H1 (cell line): ENCODE results near the gene HSFX2. TPM values are rescaled to one million over a fixed set of nuclear protein-coding genes. Genes with fewer than 3 reads are reported as not detected.

Experiments
- CTCF ChIA-PET: fragments of 300-600 bp; sonication (Branson Sonifier 250); formaldehyde crosslinking; loops from one replicate; lab custom pipeline; 2021; ENCODE audit not compliant: partially characterized antibody; lab: Charles Lee
- POLR2A ChIA-PET: fragments of 300-600 bp; sonication (Branson Sonifier 250); formaldehyde crosslinking; loops from one replicate; lab custom pipeline; 2021; ENCODE audit warnings: inconsistent platforms; ENCODE audit not compliant: partially characterized antibody; lab: Charles Lee
- DNase-seq, 2 experiments: peaks; one replicate each; pipeline versions ENCODE4 v3.0.0 to v3.0.0-alpha.2; 2010 to 2022; ENCODE audit warnings: low spot score in 2 of 2, low read depth in 1 of 2, mixed read lengths in 1 of 2
- FAIRE-seq: peaks from 2 replicates; lab custom pipeline; 2011; peaks lifted over from hg19 to GRCh38; lab: Jason Lieb, UNC
- H2AFZ ChIP-seq: 2 replicates; pipeline ENCODE4 v1.8.1; 2012; ENCODE audit warnings: low read length, inconsistent platforms
- H2AK5ac ChIP-seq: 2 replicates; pipeline ENCODE4 v1.6.1; 2013; ENCODE audit warnings: low read depth, low read length
- H2BK120ac ChIP-seq: replicated peaks from 2 replicates; pipeline ENCODE3; 2013; ENCODE audit warnings: low read depth, low read length, inconsistent platforms
- H2BK12ac ChIP-seq: 2 replicates; pipeline ENCODE4 v1.6.1; 2013; ENCODE audit warnings: low read depth, low read length
- H2BK15ac ChIP-seq: 2 replicates; pipeline ENCODE4 v1.6.1; 2013; ENCODE audit warnings: low read length
- H2BK20ac ChIP-seq: 2 replicates; pipeline ENCODE4 v1.6.1; 2013; ENCODE audit warnings: low read length
- H2BK5ac ChIP-seq: 2 replicates; pipeline ENCODE4 v1.6.1; 2013; ENCODE audit warnings: low read depth, low read length
- H3K14ac ChIP-seq: 2 replicates; pipeline ENCODE4 v1.6.1; 2013; ENCODE audit warnings: inconsistent platforms; ENCODE audit not compliant: insufficient read length
- H3K18ac ChIP-seq: 2 replicates; pipeline ENCODE4 v1.6.1; 2013; ENCODE audit warnings: low read length; ENCODE audit errors: extremely low read depth
- H3K23ac ChIP-seq: 2 replicates; pipeline ENCODE4 v1.6.1; 2013; ENCODE audit warnings: inconsistent platforms; ENCODE audit not compliant: insufficient read length
- H3K23me2 ChIP-seq: 2 replicates; pipeline ENCODE4 v1.6.1; 2013; ENCODE audit warnings: low read depth, low read length
- H3K27ac ChIP-seq: 2 replicates; pipeline ENCODE4 v1.6.1; 2011; ENCODE audit warnings: low read depth, low read length, inconsistent platforms
- H3K27me3 ChIP-seq, 4 experiments: replicated peaks in 1 of 4; 1 replicate in 1 of 4; 2 replicates in 3 of 4; pipeline versions ENCODE4 v1.6.1 to v1.8.1; 2011 to 2013; ENCODE audit warnings: low read length in 3 of 4, mild to moderate bottlenecking in 3 of 4, inconsistent platforms in 2 of 4, mixed read lengths in 2 of 4, moderate library complexity in 1 of 4; ENCODE audit not compliant: control insufficient read depth in 3 of 4, insufficient read depth in 3 of 4; ENCODE audit errors: extremely low read depth in 1 of 4
- H3K36me3 ChIP-seq, 4 experiments: 2 replicates each; pipeline versions ENCODE4 v1.6.1 to v1.8.1; 2011 to 2013; ENCODE audit warnings: mild to moderate bottlenecking in 4 of 4, low read length in 3 of 4, moderate library complexity in 2 of 4, control low read depth in 1 of 4, inconsistent platforms in 1 of 4; ENCODE audit not compliant: insufficient read depth in 4 of 4, control insufficient read depth in 2 of 4
- H3K4ac ChIP-seq: replicated peaks from 2 replicates; pipeline ENCODE3; 2013; ENCODE audit warnings: low read length, low read depth, mixed read lengths, inconsistent platforms; ENCODE audit not compliant: insufficient read length
- H3K4me1 ChIP-seq, 4 experiments: replicated peaks in 1 of 4; 1 replicate in 1 of 4; 2 replicates in 3 of 4; pipeline versions ENCODE4 v1.6.1 to v1.8.1; 2011 to 2013; ENCODE audit warnings: low read length in 3 of 4, inconsistent platforms in 2 of 4, mixed read lengths in 1 of 4; ENCODE audit not compliant: insufficient read depth in 4 of 4, control insufficient read depth in 3 of 4
- H3K4me2 ChIP-seq, 2 experiments: 2 replicates each; pipeline versions ENCODE4 v1.6.1 to v1.8.1; 2011 to 2013; ENCODE audit warnings: low read depth in 2 of 2, low read length in 2 of 2, control low read depth in 1 of 2, inconsistent platforms in 1 of 2, mild to moderate bottlenecking in 1 of 2; ENCODE audit not compliant: insufficient read depth in 1 of 2
- H3K4me3 ChIP-seq, 4 experiments: fragments of 200-600, 300-600 bp in 1 of 4; sonication (generic), shearing (Covaris generic), sonication (Bioruptor Twin) in 1 of 4; 2 replicates each; pipeline versions ENCODE4 v1.5.1 to v1.8.1; 2011 to 2016; ENCODE audit warnings: low read length in 4 of 4, low read depth in 3 of 4, control low read depth in 2 of 4, inconsistent platforms in 2 of 4, mild to moderate bottlenecking in 2 of 4, mixed read lengths in 1 of 4, moderate library complexity in 1 of 4; ENCODE audit not compliant: insufficient read depth in 2 of 4; ENCODE audit errors: extremely low read depth in 1 of 4
- H3K56ac ChIP-seq: replicated peaks from 2 replicates; pipeline ENCODE3; 2013; ENCODE audit warnings: low read depth, mild to moderate bottlenecking, mixed read lengths, low read length, inconsistent platforms; ENCODE audit not compliant: insufficient read length
- H3K79me1 ChIP-seq: 2 replicates; pipeline ENCODE4 v1.6.1; 2013; ENCODE audit warnings: low read depth, low read length, control low read depth
- H3K79me2 ChIP-seq, 2 experiments: 2 replicates each; pipeline versions ENCODE4 v1.6.1 to v1.8.1; 2012 to 2013; ENCODE audit warnings: low read length in 2 of 2, mild to moderate bottlenecking in 2 of 2, inconsistent platforms in 1 of 2; ENCODE audit not compliant: insufficient read depth in 2 of 2, control insufficient read depth in 1 of 2
- H3K9ac ChIP-seq, 4 experiments: replicated peaks in 1 of 4; 1 replicate in 1 of 4; 2 replicates in 3 of 4; pipeline versions ENCODE4 v1.6.1 to v1.8.1; 2011 to 2013; ENCODE audit warnings: low read depth in 3 of 4, low read length in 3 of 4, control low read depth in 2 of 4, mild to moderate bottlenecking in 2 of 4, moderate library complexity in 2 of 4, inconsistent platforms in 1 of 4; ENCODE audit errors: extremely low read depth in 1 of 4
- H3K9me3 ChIP-seq, 2 experiments: 2 replicates each; pipeline versions ENCODE4 v1.6.1 to v1.8.1; 2012 to 2013; ENCODE audit warnings: mild to moderate bottlenecking in 2 of 2, moderate library complexity in 2 of 2, control low read depth in 1 of 2, inconsistent platforms in 1 of 2, low read depth in 1 of 2, low read length in 1 of 2, mixed read lengths in 1 of 2; ENCODE audit not compliant: insufficient read depth in 2 of 2
- H4K20me1 ChIP-seq, 2 experiments: replicated peaks in 1 of 2; 2 replicates each; pipeline versions ENCODE3 to v1.8.1; 2011 to 2013; ENCODE audit warnings: inconsistent platforms in 2 of 2, low read length in 2 of 2, mild to moderate bottlenecking in 1 of 2; ENCODE audit not compliant: insufficient read depth in 2 of 2, control insufficient read depth in 1 of 2
- H4K5ac ChIP-seq: 2 replicates; pipeline ENCODE4 v1.6.1; 2013; ENCODE audit warnings: low read length, low read depth, mixed read lengths, inconsistent platforms; ENCODE audit not compliant: insufficient read length
- H4K8ac ChIP-seq: 2 replicates; pipeline ENCODE4 v1.8.0; 2013; ENCODE audit warnings: mild to moderate bottlenecking, moderate library complexity, low read length, inconsistent platforms; ENCODE audit not compliant: insufficient read depth; ENCODE audit errors: extremely low read depth
- H4K91ac ChIP-seq: replicated peaks from 2 replicates; pipeline ENCODE3; 2013; ENCODE audit warnings: low read length, mixed read lengths, inconsistent platforms; ENCODE audit not compliant: insufficient read length
- CBX8 ChIP-seq: fragments of 300-800, 300-1000 bp; sonication (generic); IDR thresholded peaks from 2 replicates; pipeline ENCODE4 v1.7.1; 2016; ENCODE audit warnings: low read depth, low read length, borderline replicate concordance
- KDM4A ChIP-seq: IDR thresholded peaks from one replicate; pipeline ENCODE4 v1.7.1; 2012; ENCODE audit warnings: low read depth, mild to moderate bottlenecking, moderate library complexity, low read length, inconsistent platforms; ENCODE audit not compliant: severe bottlenecking
- MAX ChIP-seq: IDR thresholded peaks from 2 replicates; pipeline ENCODE4 v1.6.1; 2012; ENCODE audit warnings: inconsistent platforms
- NRF1 ChIP-seq: IDR thresholded peaks from 2 replicates; pipeline ENCODE4 v1.6.1; 2011; ENCODE audit warnings: mild to moderate bottlenecking, low read depth, low read length, improper control_type of control experiment
- POLR2AphosphoS5 ChIP-seq: IDR thresholded peaks from 2 replicates; pipeline ENCODE4 v1.6.1; 2011; ENCODE audit warnings: low read depth, low read length
- RBBP5 ChIP-seq: IDR thresholded peaks from 2 replicates; pipeline ENCODE4 v1.7.1; 2012; ENCODE audit warnings: low read depth, mild to moderate bottlenecking, inconsistent platforms, low read length, moderate library complexity, borderline replicate concordance
- SAP30 ChIP-seq: fragments of 300-600 bp; sonication (generic); IDR thresholded peaks from 2 replicates; pipeline ENCODE4 v1.7.1; 2012; ENCODE audit warnings: low read length, moderate library complexity, mild to moderate bottlenecking, inconsistent platforms; ENCODE audit not compliant: insufficient read depth, insufficient replicate concordance
- SUZ12 ChIP-seq: fragments of 200-600 bp; sonication (generic); IDR thresholded peaks from 2 replicates; pipeline ENCODE4 v1.6.1; 2012; ENCODE audit warnings: mild to moderate bottlenecking, inconsistent platforms, low read length, moderate library complexity, mixed read lengths
- WGBS, 2 experiments: shearing (Covaris generic) in 1 of 2; methylation state at CpG; one replicate each; pipeline versions ENCODE4 v1.1.6 to v1.1.7; 2013 to 2015; ENCODE audit warnings: low lambda C conversion rate in 2 of 2, mixed read lengths in 2 of 2, inconsistent platforms in 1 of 2, low coverage in 1 of 2, missing lambda C conversion rate in 1 of 2; ENCODE audit not compliant: insufficient replicate concordance in 2 of 2, insufficient coverage in 1 of 2, insufficient read length in 1 of 2; ENCODE audit errors: extremely low coverage in 1 of 2, missing lambda C conversion rate in 1 of 2; 5-methylcytosine and 5-hydroxymethylcytosine counted together
- polyA plus RNA-seq, 7 experiments: library from polyadenylated mRNA; depleted of rRNA in 3 of 7; stranded (reverse) in 5 of 7; unstranded in 2 of 7; fragments of >200 nt in 5 of 7; fragments of 200-250 nt in 2 of 7; gene quantifications; 1 replicate in 5 of 7; 2 replicates in 1 of 7; 4 replicates in 1 of 7; pipeline versions ENCODE4 v1.2.1 to v1.2.3, GENCODE V29; 2011 to 2013; ENCODE audit warnings: missing spikeins in 2 of 7, mixed read lengths in 2 of 7
- total RNA-seq: library from RNA; stranded (reverse); fragmentation: NEBNext Ultra II Directional; extraction: Animal tissue kit (Norgen Biotek cat#: 25700); gene quantifications from 2 replicates; pipeline ENCODE4 v1.2.1, GENCODE V29; 2021

Gene HSFX2
- total and polyA plus RNA-seq, 2 of the 8 experiments (the other 6 are each of a cell fraction or from before 2014, with no cell fraction given): 0.17 TPM; not detected in 1

DNA sequence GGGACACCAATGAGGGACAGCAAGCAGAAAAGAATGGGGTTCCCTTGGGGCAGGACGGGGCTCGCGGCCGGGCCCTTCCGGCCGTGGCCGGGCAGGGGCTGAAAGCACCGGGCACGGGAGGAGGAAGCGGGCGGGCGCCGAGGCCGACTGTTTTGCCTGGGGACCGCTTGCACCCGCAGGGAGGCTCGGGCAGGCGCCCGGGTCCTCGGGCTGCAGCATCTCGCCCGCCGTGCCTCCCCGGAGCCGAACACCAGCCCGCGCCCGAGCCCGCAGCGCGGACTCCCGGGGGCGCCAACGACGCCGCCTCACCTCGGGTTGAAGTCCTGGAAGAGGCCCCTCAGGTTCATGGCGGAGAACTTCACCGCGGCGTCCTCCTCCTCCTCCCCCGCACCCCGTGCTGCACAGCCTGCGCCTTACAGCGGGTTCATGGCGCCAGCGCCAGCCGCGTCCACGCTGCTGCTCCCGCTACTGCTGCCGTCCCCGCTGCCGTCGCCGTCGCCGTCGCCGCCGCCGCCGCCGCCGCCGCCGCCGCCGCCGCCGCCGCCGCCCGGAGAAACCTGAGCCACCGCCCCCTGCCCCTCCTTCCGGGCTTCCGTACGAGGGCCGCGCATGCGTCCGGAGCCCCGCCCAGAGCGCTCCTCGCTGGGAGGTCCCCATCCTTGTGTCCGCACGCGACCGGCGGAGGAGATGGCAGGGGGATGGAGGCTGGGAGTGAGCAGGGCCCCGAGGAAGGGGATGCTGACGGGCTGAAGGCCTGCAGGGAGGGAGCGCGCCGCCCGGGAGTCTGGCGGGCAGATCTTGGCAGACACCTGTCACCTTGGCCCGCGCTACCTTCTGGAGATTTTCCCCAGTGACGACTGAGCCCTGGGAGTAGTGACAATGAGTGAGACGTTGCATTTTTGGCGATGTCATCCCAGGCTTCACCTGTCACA is 36.4 kb upstream of the HSFX2 start, which contains the start of gene TMEM185A:
TSS of gene TMEM185A (minus strand) at position 559 of the 932 bp plus-strand sequence. CDS start at position 347, 212 bp downstream.
- Histone ChIP-seq H2BK20ac (no peak within 1 kb of the TSS), H3K79me2 (peaks cover 0 to 27% of the 10 kb centered on the region in 2 experiments; a peak in 2 of 4 replicates), H3K4me3 (peak within 1 kb of the TSS; percentile 55 to 84 (median 68)), H3K4ac (no peak within 1 kb of the TSS), H3K18ac (no peak within 1 kb of the TSS), H3K79me1 (no peaks in the 10 kb centered on the region), H3K9me3 (no peaks in the 10 kb centered on the region), H2AK5ac (no peak within 1 kb of the TSS), H4K5ac (no peak within 1 kb of the TSS), H2BK15ac (no peak within 1 kb of the TSS), H4K91ac (no peak within 1 kb of the TSS), H3K4me2 (peak within 1 kb of the TSS; percentile 73 to 83), H3K23ac (no peak within 1 kb of the TSS), H2BK12ac (no peak within 1 kb of the TSS), H3K56ac (peak within 1 kb of the TSS; percentile 46), H3K23me2 (peaks cover 4% of the 10 kb centered on the region; the same call in 1 of the 2 replicates), H3K4me1 (peaks cover 0 to 11% (median 2%) of the 10 kb centered on the region in 4 experiments; a peak in 3 of 7 replicates), H2BK120ac (no peak within 1 kb of the TSS), H2BK5ac (no peak within 1 kb of the TSS), H3K9ac (peak within 1 kb of the TSS; percentile 25 to 63 (median 45)), H3K27me3 (peaks cover 3 to 19% (median 8%) of the 10 kb centered on the region in 4 experiments; a peak in 5 of 7 replicates), H4K20me1 (peaks cover 2 to 3% of the 10 kb centered on the region in 2 experiments), H3K14ac (no peak within 1 kb of the TSS), H3K27ac (no peak within 1 kb of the TSS; the same call in 1 of the 2 replicates), H3K36me3 (no peaks in the 10 kb centered on the region), H4K8ac (peak within 1 kb of the TSS; percentile 79; the same call in 1 of the 2 replicates), H2AFZ (peak within 1 kb of the TSS; percentile 81)
- POLR2A ChIA-PET: no interaction called here
- WGBS, 2 experiments: 10% methylated on average over 6 of the region's 102 CpGs; no CpG with 5 or more reads in 1 of the 2 experiments
- FAIRE-seq (no peak), DNase-seq (peak; percentile 13 to 73)
- CTCF ChIA-PET: no interaction called here
- 0 out of 2 replicates have a peak, but pooled peaks have one; percentile 20 for TF ChIP-seq POLR2AphosphoS5
- TF ChIP-seq SUZ12: no peak
- no peak for TF ChIP-seq RBBP5
- TF ChIP-seq KDM4A: peak; percentile 61
- peak; percentile 53 for TF ChIP-seq NRF1
- TF ChIP-seq MAX: peak; percentile 28; the same call in 1 of the 2 replicates
- peak; percentile 68 for TF ChIP-seq SAP30
- no peak for TF ChIP-seq CBX8
